HCT116 (cell line): Measurements from ENCODE around the gene ATP6V0B. TPM values are rescaled to one million over a fixed set of nuclear protein-coding genes. Genes with fewer than 3 reads are reported as not detected.

Experiments used
- ATAC-seq: fragments of 200-7000 bp; cut with Tn5 transposase; 2 replicates; pipeline ENCODE4 v1.9.1; 2020; ENCODE audit warnings: mild to moderate bottlenecking, moderate library complexity
- BruUV-seq: library from RNA; stranded (reverse); fragments of 400-500 nt; replicated peaks from 2 replicates; lab custom pipeline; 2021; lab: Mats Ljungman, UMichigan
- CTCF ChIA-PET: fragments of 300-600 bp; sonication (Branson Sonifier 250); formaldehyde crosslinking; loops from one replicate; lab custom pipeline; 2021; ENCODE audit warnings: antibody characterized with exemption; lab: Charles Lee
- POLR2A ChIA-PET: fragments of 300-600, 350-600 bp; sonication (Branson Sonifier 250); formaldehyde crosslinking; loops from one replicate; lab custom pipeline; 2021; ENCODE audit warnings: antibody characterized with exemption; lab: Charles Lee
- RAD21 ChIA-PET, 2 experiments: fragments of 300-600 bp; sonication (Branson Sonifier 250); formaldehyde crosslinking; loops; one replicate each; lab custom pipeline; 2023; ENCODE audit warnings: low total read pairs in 2 of 2; ENCODE audit not compliant: uncharacterized antibody in 2 of 2, unreplicated experiment in 2 of 2, low non-redundant PET in 1 of 2; lab: Charles Lee
- DNase-seq: peaks from one replicate; pipeline ENCODE4 v3.0.0-alpha.2; 2010; ENCODE audit warnings: low read depth, low spot score
- H2AFZ ChIP-seq: fragments of 200-600 bp; shearing (Covaris generic), sonication (generic); 2 replicates; pipeline ENCODE4 v1.6.1; 2017; ENCODE audit warnings: low read depth, mixed run types, mixed read lengths, antibody characterized with exemption, low read length; ENCODE audit not compliant: poor library complexity, severe bottlenecking
- H3K27ac ChIP-seq: 2 replicates; pipeline ENCODE4 v1.5.1; 2012; ENCODE audit warnings: low read depth, low read length
- H3K27me3 ChIP-seq: fragments of 200-600 bp; sonication (generic); 2 replicates; pipeline ENCODE4 v1.6.1; 2016; ENCODE audit warnings: mixed run types, low read length, mixed read lengths; ENCODE audit not compliant: insufficient read depth
- H3K36me3 ChIP-seq, 2 experiments: fragments of 200-500 bp in 1 of 2; fragments of 200-600 bp in 1 of 2; sonication (Bioruptor generic) in 1 of 2; sonication (generic) in 1 of 2; 2 replicates each; pipeline versions ENCODE4 v1.5.1 to v1.6.1; 2014 to 2016; ENCODE audit warnings: low read length in 2 of 2, inconsistent platforms in 1 of 2, mixed read lengths in 1 of 2, mixed run types in 1 of 2; ENCODE audit not compliant: insufficient read depth in 2 of 2, control insufficient read depth in 1 of 2
- H3K4me1 ChIP-seq, 2 experiments: fragments of 200-600 bp in 1 of 2; sonication (generic) in 1 of 2; 2 replicates each; pipeline versions ENCODE4 v1.5.1 to v1.6.1; 2012 to 2017; ENCODE audit warnings: low read length in 2 of 2, inconsistent platforms in 1 of 2, mild to moderate bottlenecking in 1 of 2, mixed read lengths in 1 of 2, mixed run types in 1 of 2, moderate library complexity in 1 of 2; ENCODE audit not compliant: insufficient read depth in 2 of 2, control insufficient read depth in 1 of 2
- H3K4me2 ChIP-seq: fragments of 200-600 bp; sonication (generic); 2 replicates; pipeline ENCODE4 v1.6.1; 2017; ENCODE audit warnings: mixed run types, low read length, mixed read lengths
- H3K4me3 ChIP-seq, 2 experiments: fragments of 200-600 bp in 1 of 2; sonication (generic) in 1 of 2; replicated peaks in 1 of 2; 2 replicates each; pipeline ENCODE4 v1.5.1; 2011 to 2016; ENCODE audit warnings: low read length in 2 of 2, control low read depth in 1 of 2, low read depth in 1 of 2, mild to moderate bottlenecking in 1 of 2, mixed read lengths in 1 of 2, mixed run types in 1 of 2
- H3K79me2 ChIP-seq: fragments of 200-600 bp; sonication (generic); 2 replicates; pipeline ENCODE4 v1.6.1; 2017; ENCODE audit warnings: mild to moderate bottlenecking, mixed run types, low read length, moderate library complexity, mixed read lengths; ENCODE audit not compliant: insufficient read depth
- H3K9ac ChIP-seq: fragments of 200-600 bp; sonication (generic); 2 replicates; pipeline ENCODE4 v1.6.1; 2016; ENCODE audit warnings: low read length, mixed read lengths
- H3K9me2 ChIP-seq: fragments of 200-600 bp; sonication (generic), shearing (Covaris generic); 2 replicates; pipeline ENCODE4 v1.6.1; 2017; ENCODE audit warnings: mixed run types, mild to moderate bottlenecking, moderate library complexity; ENCODE audit not compliant: insufficient read depth
- H3K9me3 ChIP-seq, 2 experiments: fragments of 200-500 bp in 1 of 2; fragments of 200-600 bp in 1 of 2; sonication (Bioruptor generic) in 1 of 2; sonication (generic) in 1 of 2; 2 replicates each; pipeline ENCODE4 v1.6.1; 2014 to 2017; ENCODE audit warnings: low read length in 2 of 2, mixed read lengths in 2 of 2, inconsistent platforms in 1 of 2, low read depth in 1 of 2, mild to moderate bottlenecking in 1 of 2, mixed run types in 1 of 2, moderate library complexity in 1 of 2; ENCODE audit not compliant: control insufficient read depth in 1 of 2, insufficient read depth in 1 of 2
- H4K20me1 ChIP-seq: fragments of 200-600 bp; sonication (generic), shearing (Covaris generic); 2 replicates; pipeline ENCODE4 v1.6.1; 2017; ENCODE audit warnings: mixed run types, mild to moderate bottlenecking, moderate library complexity; ENCODE audit not compliant: insufficient read depth
- EZH2 ChIP-seq: fragments of 200-600 bp; sonication (generic); IDR thresholded peaks from 2 replicates; pipeline ENCODE4 v1.6.1; 2017; ENCODE audit warnings: antibody characterized with exemption, mixed run types
- FOSL1 ChIP-seq: IDR thresholded peaks from 2 replicates; pipeline ENCODE4 v1.6.1; 2012; ENCODE audit warnings: low read depth
- JUND ChIP-seq: IDR thresholded peaks from 2 replicates; pipeline ENCODE4 v1.6.1; 2012
- POLR2AphosphoS5 ChIP-seq: IDR thresholded peaks from 2 replicates; pipeline ENCODE4 v1.6.1; 2011; ENCODE audit warnings: mild to moderate bottlenecking, low read depth, low read length, moderate library complexity
- SIN3A ChIP-seq: IDR thresholded peaks from 2 replicates; pipeline ENCODE4 v1.6.1; 2012; ENCODE audit warnings: low read depth
- SRF ChIP-seq: IDR thresholded peaks from 2 replicates; pipeline ENCODE4 v1.6.1; 2012; ENCODE audit warnings: low read depth
- YY1 ChIP-seq: IDR thresholded peaks from 2 replicates; pipeline ENCODE4 v1.6.1; 2011; ENCODE audit warnings: low read length, low read depth, moderate library complexity, mild to moderate bottlenecking; ENCODE audit not compliant: insufficient replicate concordance; ENCODE audit errors: extremely low read depth
- ZFX ChIP-seq: fragments of 450-650 bp; IDR thresholded peaks from 2 replicates; pipeline ENCODE4 v1.6.1; 2017
- ZNF274 ChIP-seq: fragments of 200-500 bp; sonication (Bioruptor generic); IDR thresholded peaks from 2 replicates; pipeline ENCODE4 v1.6.1; 2014; ENCODE audit warnings: mild to moderate bottlenecking, low read depth, low read length, inconsistent platforms
- intact Hi-C: fragments of 100-400 bp; cut with micrococcal nuclease; formaldehyde crosslinking; loops from 2 replicates; pipeline ENCODE4 v1.10.0; 2022
- total RNA-seq: library from RNA; stranded (reverse); gene quantifications from one replicate; pipeline ENCODE4 v1.2.1, GENCODE V29; 2021; ENCODE audit not compliant: unreplicated experiment
- TF ChIP-seq, protein P1 (sequence below): IDR thresholded peaks from 2 replicates; pipeline ENCODE4 v1.6.1; 2012; ENCODE audit warnings: low read depth
- TF ChIP-seq, protein P2 (sequence below): IDR thresholded peaks from 2 replicates; pipeline ENCODE4 v1.6.1; 2012
- TF ChIP-seq, protein P3 (sequence below): IDR thresholded peaks from 2 replicates; pipeline ENCODE4 v1.6.1; 2011; ENCODE audit warnings: mild to moderate bottlenecking, low read length, moderate library complexity; ENCODE audit not compliant: insufficient replicate concordance; ENCODE audit errors: extremely low read depth
- TF ChIP-seq, protein P4 (sequence below), 3 experiments: fragments of 200-600 bp in 1 of 3; sonication (generic) in 1 of 3; IDR thresholded peaks in 2 of 3; conservative IDR thresholded peaks in 1 of 3; 2 replicates each; pipeline ENCODE4 v1.5.1; 2012 to 2017; ENCODE audit warnings: low read depth in 2 of 3, low read length in 2 of 3, antibody characterized with exemption in 1 of 3, borderline replicate concordance in 1 of 3, control low read depth in 1 of 3, mild to moderate bottlenecking in 1 of 3, mixed read lengths in 1 of 3, mixed run types in 1 of 3, moderate library complexity in 1 of 3; ENCODE audit not compliant: insufficient read depth in 1 of 3

ATP6V0B gene
- total RNA-seq, 1 experiment from 2014 or later = 122 TPM

DNA sequence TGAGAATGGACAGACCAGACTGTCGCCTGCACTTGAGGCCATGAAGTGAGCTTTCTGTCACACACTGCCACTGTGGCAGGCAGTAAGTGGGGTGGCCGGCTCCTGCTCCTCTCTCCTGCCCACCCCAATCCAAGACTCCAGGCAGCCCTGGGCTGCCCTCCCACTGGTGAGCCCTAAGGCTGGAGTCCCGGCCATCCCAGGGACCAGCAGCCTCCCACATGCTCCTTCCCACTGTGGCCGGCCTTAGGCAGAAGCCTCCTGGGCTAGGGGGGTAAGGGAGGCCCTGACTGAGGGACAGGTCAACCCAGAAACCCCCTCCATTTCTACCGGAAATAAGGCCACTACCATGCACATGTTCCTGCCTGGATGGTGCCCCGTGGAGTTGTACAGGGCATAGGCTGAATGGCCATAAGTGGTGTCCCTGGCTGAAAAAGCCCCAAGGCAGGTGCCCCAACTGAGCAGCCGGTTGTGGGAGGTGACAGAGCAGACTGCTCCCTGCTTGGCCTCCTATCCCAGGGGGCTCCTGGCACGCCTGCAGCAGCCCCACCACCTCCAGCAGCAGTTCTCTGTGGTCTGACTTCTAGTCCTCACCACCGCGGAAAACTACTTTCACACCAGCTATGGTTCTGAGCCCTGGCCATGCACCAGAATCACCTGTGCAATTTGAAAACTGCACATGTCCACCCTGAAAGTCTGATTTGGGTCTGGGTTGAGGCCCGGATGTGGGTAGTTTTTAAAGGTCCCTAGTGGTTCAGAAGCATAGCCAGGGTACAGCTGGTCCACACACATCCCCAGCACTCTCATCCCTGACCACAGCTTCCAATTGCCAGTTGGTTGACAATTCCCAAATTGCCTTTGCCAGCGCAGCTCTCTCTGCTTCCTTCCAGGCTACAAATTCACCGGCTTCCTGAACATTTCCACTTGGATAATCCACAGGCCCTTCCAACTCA is 42.8 kb upstream of the ATP6V0B start (continued):
- TF ChIP-seq, protein P1, sequence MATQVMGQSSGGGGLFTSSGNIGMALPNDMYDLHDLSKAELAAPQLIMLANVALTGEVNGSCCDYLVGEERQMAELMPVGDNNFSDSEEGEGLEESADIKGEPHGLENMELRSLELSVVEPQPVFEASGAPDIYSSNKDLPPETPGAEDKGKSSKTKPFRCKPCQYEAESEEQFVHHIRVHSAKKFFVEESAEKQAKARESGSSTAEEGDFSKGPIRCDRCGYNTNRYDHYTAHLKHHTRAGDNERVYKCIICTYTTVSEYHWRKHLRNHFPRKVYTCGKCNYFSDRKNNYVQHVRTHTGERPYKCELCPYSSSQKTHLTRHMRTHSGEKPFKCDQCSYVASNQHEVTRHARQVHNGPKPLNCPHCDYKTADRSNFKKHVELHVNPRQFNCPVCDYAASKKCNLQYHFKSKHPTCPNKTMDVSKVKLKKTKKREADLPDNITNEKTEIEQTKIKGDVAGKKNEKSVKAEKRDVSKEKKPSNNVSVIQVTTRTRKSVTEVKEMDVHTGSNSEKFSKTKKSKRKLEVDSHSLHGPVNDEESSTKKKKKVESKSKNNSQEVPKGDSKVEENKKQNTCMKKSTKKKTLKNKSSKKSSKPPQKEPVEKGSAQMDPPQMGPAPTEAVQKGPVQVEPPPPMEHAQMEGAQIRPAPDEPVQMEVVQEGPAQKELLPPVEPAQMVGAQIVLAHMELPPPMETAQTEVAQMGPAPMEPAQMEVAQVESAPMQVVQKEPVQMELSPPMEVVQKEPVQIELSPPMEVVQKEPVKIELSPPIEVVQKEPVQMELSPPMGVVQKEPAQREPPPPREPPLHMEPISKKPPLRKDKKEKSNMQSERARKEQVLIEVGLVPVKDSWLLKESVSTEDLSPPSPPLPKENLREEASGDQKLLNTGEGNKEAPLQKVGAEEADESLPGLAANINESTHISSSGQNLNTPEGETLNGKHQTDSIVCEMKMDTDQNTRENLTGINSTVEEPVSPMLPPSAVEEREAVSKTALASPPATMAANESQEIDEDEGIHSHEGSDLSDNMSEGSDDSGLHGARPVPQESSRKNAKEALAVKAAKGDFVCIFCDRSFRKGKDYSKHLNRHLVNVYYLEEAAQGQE = no peak
- TF ChIP-seq, protein P2, sequence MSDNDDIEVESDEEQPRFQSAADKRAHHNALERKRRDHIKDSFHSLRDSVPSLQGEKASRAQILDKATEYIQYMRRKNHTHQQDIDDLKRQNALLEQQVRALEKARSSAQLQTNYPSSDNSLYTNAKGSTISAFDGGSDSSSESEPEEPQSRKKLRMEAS = no peak
- TF ChIP-seq FOSL1 = no peak
- no peak for TF ChIP-seq ZNF274
- no peak for TF ChIP-seq ZFX

DNA sequence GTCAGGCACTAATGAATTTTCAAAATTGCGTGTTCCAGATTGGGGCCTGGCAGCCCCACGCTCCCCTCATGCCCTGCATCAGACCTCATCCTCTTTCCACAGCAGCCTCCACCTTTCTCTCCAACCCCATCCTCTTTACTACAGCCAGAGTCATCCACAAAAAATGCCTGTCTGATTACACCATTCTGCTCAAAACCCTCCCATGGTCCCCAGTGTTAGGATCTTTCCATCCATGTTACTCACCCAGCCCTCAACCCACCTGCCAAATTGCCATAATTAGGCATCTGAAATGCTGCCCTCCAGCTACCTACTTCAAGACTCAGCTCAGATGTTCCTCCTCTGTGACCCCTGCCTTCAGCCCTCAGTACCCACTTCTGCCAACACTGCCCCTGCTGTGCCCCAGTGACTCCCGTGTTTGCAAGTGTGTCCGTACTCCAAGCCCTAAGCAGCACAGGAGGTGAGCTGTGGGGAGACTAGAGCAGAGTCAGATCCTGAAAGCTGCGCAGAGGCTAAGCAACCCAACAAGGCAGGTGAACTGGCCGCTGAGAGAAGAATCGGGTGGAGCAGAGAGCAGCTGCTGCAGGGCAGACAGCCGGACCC is 41.9 kb upstream of the ATP6V0B start:
- Histone ChIP-seq H3K36me3 (0 out of 4 replicates have a peak, but pooled peaks cover 0 to 10% of the 10 kb centered on the region in 2 experiments), H3K9ac (peak overlapping the region; percentile 80), H2AFZ (no peak overlapping the region), H3K9me3 (no peaks in the 10 kb centered on the region), H3K4me1 (peaks cover 37 to 78% of the 10 kb centered on the region in 2 experiments), H3K79me2 (peaks cover 9% of the 10 kb centered on the region; the same call in 1 of the 2 replicates), H3K9me2 (no peaks in the 10 kb centered on the region), H3K4me2 (peak overlapping the region; percentile 92), H3K27ac (peak overlapping the region; percentile 71), H3K4me3 (peak overlapping the region; percentile 75 to 77), H4K20me1 (no peaks in the 10 kb centered on the region), H3K27me3 (no peaks in the 10 kb centered on the region)
- BruUV-seq = TSS peak; percentile 54
- ATAC-seq = peak; percentile 0; the same call in 1 of the 2 replicates
- POLR2A ChIA-PET = interaction anchor here (1.3 to 2.7 kb wide), 5 partner anchors 12 to 283 kb away, joined by 3 to 45 read pairs (median 3); partner anchors contain the start of genes KDM4A and ST3GAL3
- RAD21 ChIA-PET = interaction anchor here (0.5 to 3.6 kb wide), 3 partner anchors 75 to 168 kb away, joined by 3 to 109 read pairs (median 85); no protein-coding TSS in a partner anchor
- CTCF ChIA-PET = interaction anchor here (0.7 to 12.2 kb wide), 8 partner anchors 13 to 403 kb away, joined by 4 to 479 read pairs (median 16); partner anchors contain the start of genes IPO13 and PTPRF
- intact Hi-C loops = loop anchor here (5.0 kb wide), 3 partner anchors 96 to 406 kb away; no protein-coding TSS in a partner anchor
- DNase-seq = no peak
- no peak for TF ChIP-seq POLR2AphosphoS5
- TF ChIP-seq, protein P3, sequence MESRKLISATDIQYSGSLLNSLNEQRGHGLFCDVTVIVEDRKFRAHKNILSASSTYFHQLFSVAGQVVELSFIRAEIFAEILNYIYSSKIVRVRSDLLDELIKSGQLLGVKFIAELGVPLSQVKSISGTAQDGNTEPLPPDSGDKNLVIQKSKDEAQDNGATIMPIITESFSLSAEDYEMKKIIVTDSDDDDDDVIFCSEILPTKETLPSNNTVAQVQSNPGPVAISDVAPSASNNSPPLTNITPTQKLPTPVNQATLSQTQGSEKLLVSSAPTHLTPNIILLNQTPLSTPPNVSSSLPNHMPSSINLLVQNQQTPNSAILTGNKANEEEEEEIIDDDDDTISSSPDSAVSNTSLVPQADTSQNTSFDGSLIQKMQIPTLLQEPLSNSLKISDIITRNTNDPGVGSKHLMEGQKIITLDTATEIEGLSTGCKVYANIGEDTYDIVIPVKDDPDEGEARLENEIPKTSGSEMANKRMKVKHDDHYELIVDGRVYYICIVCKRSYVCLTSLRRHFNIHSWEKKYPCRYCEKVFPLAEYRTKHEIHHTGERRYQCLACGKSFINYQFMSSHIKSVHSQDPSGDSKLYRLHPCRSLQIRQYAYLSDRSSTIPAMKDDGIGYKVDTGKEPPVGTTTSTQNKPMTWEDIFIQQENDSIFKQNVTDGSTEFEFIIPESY = no peak
- no peak for TF ChIP-seq SIN3A
- TF ChIP-seq SRF = no peak
- no peak for TF ChIP-seq JUND
- TF ChIP-seq EZH2 = no peak
- no peak for TF ChIP-seq ZFX
- no peak for TF ChIP-seq YY1
- TF ChIP-seq, protein P4, sequence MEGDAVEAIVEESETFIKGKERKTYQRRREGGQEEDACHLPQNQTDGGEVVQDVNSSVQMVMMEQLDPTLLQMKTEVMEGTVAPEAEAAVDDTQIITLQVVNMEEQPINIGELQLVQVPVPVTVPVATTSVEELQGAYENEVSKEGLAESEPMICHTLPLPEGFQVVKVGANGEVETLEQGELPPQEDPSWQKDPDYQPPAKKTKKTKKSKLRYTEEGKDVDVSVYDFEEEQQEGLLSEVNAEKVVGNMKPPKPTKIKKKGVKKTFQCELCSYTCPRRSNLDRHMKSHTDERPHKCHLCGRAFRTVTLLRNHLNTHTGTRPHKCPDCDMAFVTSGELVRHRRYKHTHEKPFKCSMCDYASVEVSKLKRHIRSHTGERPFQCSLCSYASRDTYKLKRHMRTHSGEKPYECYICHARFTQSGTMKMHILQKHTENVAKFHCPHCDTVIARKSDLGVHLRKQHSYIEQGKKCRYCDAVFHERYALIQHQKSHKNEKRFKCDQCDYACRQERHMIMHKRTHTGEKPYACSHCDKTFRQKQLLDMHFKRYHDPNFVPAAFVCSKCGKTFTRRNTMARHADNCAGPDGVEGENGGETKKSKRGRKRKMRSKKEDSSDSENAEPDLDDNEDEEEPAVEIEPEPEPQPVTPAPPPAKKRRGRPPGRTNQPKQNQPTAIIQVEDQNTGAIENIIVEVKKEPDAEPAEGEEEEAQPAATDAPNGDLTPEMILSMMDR (IDR thresholded peaks at IDR 0.05 in 2 of 3, conservative IDR thresholded peaks at IDR 0.05 in 1 of 3; ENCODE audit: borderline replicate concordance in 1 of 3, insufficient read depth in 1 of 3, low read depth in 2 of 3, low read length in 2 of 3) = no peak
